GM12878 (cell line): Measurements from ENCODE around the gene QSOX1. TPM values are rescaled to one million over a fixed set of nuclear protein-coding genes. Genes with fewer than 3 reads are reported as not detected.

Experiments
- ATAC-seq: fragments of 200-7000 bp; cut with Tn5 transposase; 3 replicates; pipeline ENCODE4 v1.9.1; 2020; ENCODE audit warnings: mild to moderate bottlenecking, moderate library complexity
- BruUV-seq: library from RNA; stranded (reverse); fragments of 400-500 nt; replicated peaks from 2 replicates; lab custom pipeline; 2021; lab: Mats Ljungman, UMichigan
- CTCF ChIA-PET: fragments of 300-600 bp; sonication (Branson Sonifier 250); formaldehyde crosslinking; extraction: SDS; loops from one replicate; lab custom pipeline; 2021; ENCODE audit warnings: inconsistent platforms; lab: Yijun Ruan, JAX
- POLR2A ChIA-PET: fragments of 350-600 bp; formaldehyde crosslinking; extraction: SDS; loops from one replicate; lab custom pipeline; 2021; ENCODE audit warnings: inconsistent platforms; lab: Charles Lee
- RAD21 ChIA-PET: fragments of 300-600 bp; sonication (Branson Sonifier 250); formaldehyde crosslinking; loops from one replicate; lab custom pipeline; 2023; ENCODE audit warnings: antibody characterized with exemption; ENCODE audit not compliant: unreplicated experiment; lab: Charles Lee
- SMC1A ChIA-PET: fragments of 300-600 bp; sonication (Branson Sonifier 250); formaldehyde crosslinking; loops from one replicate; lab custom pipeline; 2023; ENCODE audit not compliant: unreplicated experiment, uncharacterized antibody; lab: Charles Lee
- DNase-seq: peaks from one replicate; pipeline ENCODE4 v3.0.0-alpha.2; 2011; ENCODE audit warnings: low read depth, low spot score
- FAIRE-seq: peaks from 3 replicates; lab custom pipeline; 2011; peaks lifted over from hg19 to GRCh38; lab: Jason Lieb, UNC
- H2AFZ ChIP-seq: 2 replicates; pipeline ENCODE4 v1.6.0; 2011; ENCODE audit warnings: low read depth, low read length, control low read depth; ENCODE audit not compliant: control insufficient read depth
- H3K27ac ChIP-seq: 2 replicates; pipeline ENCODE4 v1.5.1; 2011; ENCODE audit warnings: control low read depth; ENCODE audit not compliant: control insufficient read depth, insufficient read depth
- H3K27me3 ChIP-seq, 2 experiments: replicated peaks in 1 of 2; 2 replicates each; pipeline versions ENCODE4 v1.6.0 to v1.6.1; 2011; ENCODE audit warnings: low read length in 1 of 2; ENCODE audit not compliant: control insufficient read depth in 2 of 2, insufficient read depth in 2 of 2
- H3K36me3 ChIP-seq, 2 experiments: 2 replicates each; pipeline ENCODE4 v1.5.1; 2011; ENCODE audit warnings: low read length in 1 of 2; ENCODE audit not compliant: control insufficient read depth in 2 of 2, insufficient read depth in 2 of 2
- H3K4me1 ChIP-seq: 2 replicates; pipeline ENCODE4 v1.6.1; 2011; ENCODE audit warnings: mild to moderate bottlenecking, low read length, moderate library complexity, mixed read lengths; ENCODE audit not compliant: control insufficient read depth, insufficient read depth
- H3K4me2 ChIP-seq: 2 replicates; pipeline ENCODE4 v1.6.0; 2011; ENCODE audit warnings: control low read depth; ENCODE audit not compliant: control insufficient read depth, insufficient read depth
- H3K4me3 ChIP-seq: fragments of 200-600 bp; sonication (generic); 2 replicates; pipeline ENCODE4 v1.5.1; 2016
- H3K79me2 ChIP-seq: 2 replicates; pipeline ENCODE4 v1.6.0; 2011; ENCODE audit warnings: low read length; ENCODE audit not compliant: control insufficient read depth, insufficient read depth
- H3K9ac ChIP-seq: 2 replicates; pipeline ENCODE4 v1.8.0; 2011; ENCODE audit warnings: low read length, control low read depth, mixed read lengths; ENCODE audit not compliant: control insufficient read depth, insufficient read depth
- H3K9me3 ChIP-seq: replicated peaks from 3 replicates; pipeline ENCODE4 v1.5.1; 2011; ENCODE audit warnings: mild to moderate bottlenecking, low read length; ENCODE audit not compliant: control insufficient read depth, insufficient read depth
- H4K20me1 ChIP-seq: 2 replicates; pipeline ENCODE4 v1.6.0; 2011; ENCODE audit not compliant: control insufficient read depth, insufficient read depth
- CBX5 ChIP-seq: sonication (generic); IDR thresholded peaks from 2 replicates; pipeline ENCODE4 v1.6.1; 2016; ENCODE audit warnings: low read depth, moderate library complexity, mild to moderate bottlenecking, inconsistent platforms
- CEBPZ ChIP-seq: fragments of 150-350 bp; IDR thresholded peaks from 2 replicates; pipeline ENCODE4 v1.6.1; 2016; ENCODE audit warnings: low read depth, low read length
- DPF2 ChIP-seq: fragments of 450-650 bp; IDR thresholded peaks from 2 replicates; pipeline ENCODE4 v1.6.1; 2017; ENCODE audit warnings: mild to moderate bottlenecking
- HDAC2 ChIP-seq: fragments of 200-600 bp; sonication (generic); IDR thresholded peaks from 2 replicates; pipeline ENCODE4 v1.6.1; 2017
- MAX ChIP-seq: IDR thresholded peaks from 2 replicates; pipeline ENCODE4 v1.6.1; 2012; ENCODE audit warnings: low read depth, low read length, improper control_type of control experiment
- NFIC ChIP-seq: IDR thresholded peaks from 2 replicates; pipeline ENCODE4 v1.6.1; 2012; ENCODE audit warnings: low read depth, mild to moderate bottlenecking, inconsistent platforms, low read length, moderate library complexity
- RB1 ChIP-seq: fragments of 450-650 bp; formaldehyde crosslinking; IDR thresholded peaks from 2 replicates; pipeline ENCODE4 v1.6.1; 2017; ENCODE audit warnings: mild to moderate bottlenecking, borderline replicate concordance
- SUPT20H ChIP-seq: IDR thresholded peaks from 2 replicates; pipeline ENCODE4 v1.6.1; 2011; ENCODE audit warnings: low read depth, mild to moderate bottlenecking, low read length, moderate library complexity, borderline replicate concordance; ENCODE audit not compliant: control insufficient read depth
- TCF12 ChIP-seq: IDR thresholded peaks from 2 replicates; pipeline ENCODE4 v1.6.1; 2011; ENCODE audit warnings: low read depth, mild to moderate bottlenecking, low read length
- YY1 ChIP-seq: IDR thresholded peaks from 2 replicates; pipeline ENCODE4 v1.6.1; 2011; ENCODE audit warnings: low read depth, mild to moderate bottlenecking, low read length
- WGBS: methylation state at CpG from one replicate; pipeline ENCODE4 v1.1.6; 2016; ENCODE audit warnings: low lambda C conversion rate; ENCODE audit not compliant: insufficient replicate concordance, insufficient coverage; ENCODE audit errors: missing lambda C conversion rate; 5-methylcytosine and 5-hydroxymethylcytosine counted together
- in situ Hi-C: fragments of 300-500 bp; cut with MboI; formaldehyde crosslinking; loops from 9 replicates; pipeline ENCODE4 v1.14.3; 2018; ENCODE audit warnings: mixed read lengths
- intact Hi-C: fragments of 100-400 bp; cut with micrococcal nuclease; formaldehyde crosslinking; loops from one replicate; pipeline ENCODE4 v1.14.2; 2022; ENCODE audit not compliant: unreplicated experiment
- polyA plus RNA-seq, 11 experiments: library from polyadenylated mRNA; depleted of rRNA in 4 of 11; unstranded in 6 of 11; stranded (reverse) in 5 of 11; fragments of >200 nt; fragmentation: Nextera tagmentation in 4 of 11; fragmentation: Illumina TruSeq in 1 of 11; extraction: Ambion mirVana in 4 of 11; extraction: Trizol in 1 of 11; gene quantifications; 1 replicate in 1 of 11; 2 replicates in 10 of 11; pipeline versions ENCODE4 v1.2.1 to v1.2.3, GENCODE V29; 2011 to 2016; ENCODE audit warnings: inconsistent platforms in 2 of 11, missing spikeins in 2 of 11, low read depth in 1 of 11
- total RNA-seq, 4 experiments: library from RNA; depleted of rRNA in 3 of 4; stranded (reverse); fragments of >200 nt in 3 of 4; fragmentation: Illumina TruSeq in 1 of 4; extraction: Trizol in 1 of 4; gene quantifications; 2 replicates each; pipeline versions ENCODE4 v1.2.1 to v1.2.3, GENCODE V29; 2013 to 2021
- TF ChIP-seq, protein P1 (sequence below): fragments of 450-650 bp; IDR thresholded peaks from 2 replicates; pipeline ENCODE4 v1.6.1; 2016; ENCODE audit warnings: mild to moderate bottlenecking

The QSOX1 gene
- total and polyA plus RNA-seq, 10 of the 15 experiments (the other 5 are each of a cell fraction or from before 2014, with no cell fraction given) = 1.8 to 31.3 (median 11.2) TPM

DNA sequence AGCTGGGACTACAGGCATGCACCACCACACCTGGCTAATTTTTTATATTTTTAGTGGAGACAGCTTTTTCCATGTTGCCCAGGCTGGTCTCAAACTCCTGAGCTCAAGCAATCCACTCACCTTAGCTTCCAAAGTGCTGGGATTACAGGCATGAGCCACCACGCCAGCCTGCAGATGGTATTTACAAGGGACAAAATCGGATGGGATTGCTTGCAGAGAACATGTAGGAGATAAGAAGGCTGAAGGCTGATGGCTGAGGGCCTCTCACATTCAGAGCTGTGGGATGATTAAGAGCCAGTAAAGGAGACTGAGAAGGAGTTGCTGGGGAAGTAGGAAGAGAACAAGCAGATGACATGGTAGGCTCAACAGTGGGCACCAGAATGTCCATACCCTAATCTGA is 24.0 kb upstream of the QSOX1 start:
- TF ChIP-seq CBX5 = no peak
- no peak for TF ChIP-seq RB1
- no peak for TF ChIP-seq YY1
- no peak for TF ChIP-seq TCF12
- TF ChIP-seq, protein P1, sequence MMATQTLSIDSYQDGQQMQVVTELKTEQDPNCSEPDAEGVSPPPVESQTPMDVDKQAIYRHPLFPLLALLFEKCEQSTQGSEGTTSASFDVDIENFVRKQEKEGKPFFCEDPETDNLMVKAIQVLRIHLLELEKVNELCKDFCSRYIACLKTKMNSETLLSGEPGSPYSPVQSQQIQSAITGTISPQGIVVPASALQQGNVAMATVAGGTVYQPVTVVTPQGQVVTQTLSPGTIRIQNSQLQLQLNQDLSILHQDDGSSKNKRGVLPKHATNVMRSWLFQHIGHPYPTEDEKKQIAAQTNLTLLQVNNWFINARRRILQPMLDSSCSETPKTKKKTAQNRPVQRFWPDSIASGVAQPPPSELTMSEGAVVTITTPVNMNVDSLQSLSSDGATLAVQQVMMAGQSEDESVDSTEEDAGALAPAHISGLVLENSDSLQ = no peak
- Histone ChIP-seq H3K9me3 (no peaks in the 10 kb centered on the region), H3K4me2 (no peak overlapping the region), H3K4me3 (no peak overlapping the region), H3K79me2 (no peaks in the 10 kb centered on the region), H3K36me3 (no peaks in the 10 kb centered on the region), H2AFZ (no peak overlapping the region), H3K27ac (no peak overlapping the region), H3K9ac (no peak overlapping the region), H3K4me1 (no peaks in the 10 kb centered on the region), H3K27me3 (no peaks in the 10 kb centered on the region), H4K20me1 (no peaks in the 10 kb centered on the region)
- ATAC-seq (no peak), FAIRE-seq (no peak), DNase-seq (no peak)
- in situ Hi-C loops (no loop called here), intact Hi-C loops (no loop called here)
- BruUV-seq = no TSS peak
- 48% methylated on average over 2 of the region's 2 CpGs for WGBS
- ChIA-PET SMC1A (no interaction called here), RAD21 (no interaction called here), CTCF (interaction anchor here (0.9 to 1.2 kb wide), 2 partner anchors 48 to 352 kb away, joined by 3 read pairs; no protein-coding TSS in a partner anchor), POLR2A (no interaction called here)

DNA sequence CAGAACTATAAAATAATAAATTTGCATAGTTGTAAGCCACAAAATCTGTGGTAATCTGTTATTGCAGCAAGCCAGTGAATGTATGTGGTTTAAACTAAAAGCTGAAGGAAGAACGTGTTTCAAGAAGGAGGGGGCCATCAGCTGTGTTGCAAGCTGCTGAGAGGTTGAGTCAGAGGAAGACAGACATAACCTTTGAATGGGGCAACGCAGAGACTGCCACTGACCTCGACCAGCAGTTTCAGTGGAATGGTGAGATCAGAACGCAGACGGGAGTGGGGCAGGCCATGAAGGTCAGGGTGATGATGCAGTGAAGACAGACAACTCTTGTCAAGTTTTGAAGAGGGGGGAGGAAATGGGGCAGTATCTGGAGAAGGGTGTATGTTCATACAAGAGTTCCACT is 23.2 kb upstream of the QSOX1 start:
- H3K9me3 ChIP-seq = no peaks in the 10 kb centered on the region; the same call in 2 of the 3 replicates
- no peak overlapping the region for H3K4me3 ChIP-seq
- H3K79me2 ChIP-seq = no peaks in the 10 kb centered on the region
- H3K9ac ChIP-seq = no peak overlapping the region
- H3K27ac ChIP-seq = no peak overlapping the region
- ChIA-PET RAD21 (no interaction called here), CTCF (no interaction called here)
- no peak for FAIRE-seq
- WGBS = 12% methylated on average over 5 of the region's 5 CpGs
- no peak overlapping the region for H3K4me2 ChIP-seq
- no peaks in the 10 kb centered on the region for H3K27me3 ChIP-seq
- no peaks in the 10 kb centered on the region for H3K4me1 ChIP-seq
- no TSS peak for BruUV-seq
- H2AFZ ChIP-seq = no peak overlapping the region
- no peaks in the 10 kb centered on the region for H3K36me3 ChIP-seq
- TF ChIP-seq MAX (no peak), CEBPZ (no peak), HDAC2 (no peak), SUPT20H (no peak), YY1 (no peak), NFIC (no peak), DPF2 (no peak)
- TF ChIP-seq, all 136 proteins: peak for 0
- DNase-seq = no peak
- in situ Hi-C loops = no loop called here
- intact Hi-C loops = no loop called here
- H4K20me1 ChIP-seq = no peaks in the 10 kb centered on the region
- no peak for ATAC-seq
- ChIA-PET POLR2A (no interaction called here), SMC1A (no interaction called here)
